Panc1 (cell line): ENCODE results near the gene TRIM42. TPM values are rescaled to one million over a fixed set of nuclear protein-coding genes. Genes with fewer than 3 reads are reported as not detected.

Experiments
- ATAC-seq: fragments of 200-7000 bp; cut with Tn5 transposase; 2 replicates; pipeline ENCODE4 v1.9.1; 2020; ENCODE audit warnings: mild to moderate bottlenecking, moderate library complexity
- BruUV-seq: library from RNA; stranded (reverse); fragments of 400-500 nt; replicated peaks from 2 replicates; lab custom pipeline; 2021; lab: Mats Ljungman, UMichigan
- CTCF ChIA-PET: fragments of 300-600 bp; sonication (Branson Sonifier 250); formaldehyde crosslinking; loops from one replicate; lab custom pipeline; 2022; ENCODE audit warnings: antibody characterized with exemption; lab: Charles Lee
- POLR2A ChIA-PET: fragments of 300-600 bp; sonication (Branson Sonifier 250); formaldehyde crosslinking; loops from one replicate; lab custom pipeline; 2022; ENCODE audit warnings: antibody characterized with exemption; lab: Charles Lee
- DNase-seq: peaks from one replicate; pipeline ENCODE4 v3.0.0-alpha.2; 2010; ENCODE audit warnings: low read depth, low spot score
- H3K27ac ChIP-seq: 2 replicates; pipeline ENCODE4 v1.5.1; 2011; ENCODE audit warnings: mild to moderate bottlenecking, low read length, inconsistent platforms
- H3K27me3 ChIP-seq: fragments of 200-500 bp; sonication (Bioruptor generic); 2 replicates; pipeline ENCODE4 v1.6.0; 2014; ENCODE audit warnings: low read length, inconsistent platforms; ENCODE audit not compliant: control insufficient read depth, insufficient read depth
- H3K36me3 ChIP-seq: fragments of 200-500 bp; sonication (Bioruptor generic); 2 replicates; pipeline ENCODE4 v1.5.1; 2014; ENCODE audit warnings: inconsistent platforms, mild to moderate bottlenecking, low read length, moderate library complexity; ENCODE audit not compliant: control insufficient read depth, insufficient read depth
- H3K4me1 ChIP-seq: 2 replicates; pipeline ENCODE4 v1.5.1; 2011; ENCODE audit warnings: inconsistent platforms, mild to moderate bottlenecking, low read length, moderate library complexity; ENCODE audit not compliant: control insufficient read depth, insufficient read depth
- H3K4me3 ChIP-seq, 2 experiments: 2 replicates each; pipeline ENCODE4 v1.5.1; 2011 to 2012; ENCODE audit warnings: low read depth in 2 of 2, low read length in 2 of 2, mild to moderate bottlenecking in 2 of 2, inconsistent platforms in 1 of 2, moderate library complexity in 1 of 2
- H3K9me3 ChIP-seq: fragments of 200-500 bp; sonication (Bioruptor generic); 2 replicates; pipeline ENCODE4 v1.5.1; 2014; ENCODE audit warnings: low read depth, mild to moderate bottlenecking, inconsistent platforms, low read length, moderate library complexity; ENCODE audit not compliant: control insufficient read depth, insufficient read depth
- POLR2AphosphoS5 ChIP-seq: IDR thresholded peaks from 2 replicates; pipeline ENCODE4 v1.6.1; 2012; ENCODE audit warnings: mild to moderate bottlenecking, low read depth, low read length, moderate library complexity
- SIN3A ChIP-seq: IDR thresholded peaks from 2 replicates; pipeline ENCODE4 v1.6.1; 2012; ENCODE audit warnings: low read depth, mild to moderate bottlenecking, low read length, moderate library complexity, borderline replicate concordance; ENCODE audit not compliant: insufficient read depth
- TCF7L2 ChIP-seq: IDR thresholded peaks from 2 replicates; pipeline ENCODE4 v1.6.1; 2011; ENCODE audit warnings: mild to moderate bottlenecking, low read depth, low read length, inconsistent platforms
- in situ Hi-C: cut with HindIII; loops from 2 replicates; pipeline ENCODE4 v1.10.0; 2016; ENCODE audit warnings: low sequenced_read_pairs, low pct_unique_long_range_greater_than_20kb
- intact Hi-C: fragments of 100-400 bp; cut with micrococcal nuclease; formaldehyde crosslinking; loops from one replicate; pipeline ENCODE4 v1.10.0; 2022; ENCODE audit not compliant: unreplicated experiment
- total RNA-seq: library from RNA; stranded (reverse); gene quantifications from one replicate; pipeline ENCODE4 v1.2.1, GENCODE V29; 2021; ENCODE audit not compliant: unreplicated experiment
- TF ChIP-seq, protein P1 (sequence below), 2 experiments: IDR thresholded peaks; 2 replicates each; pipeline ENCODE4 v1.6.1; 2011 to 2012; ENCODE audit warnings: low read depth in 2 of 2, control low read depth in 1 of 2, low read length in 1 of 2, mild to moderate bottlenecking in 1 of 2, moderate library complexity in 1 of 2; ENCODE audit not compliant: insufficient read depth in 1 of 2
- TF ChIP-seq, protein P2 (sequence below): fragments of 450-650 bp; IDR thresholded peaks from 2 replicates; pipeline ENCODE4 v1.5.1; 2017; ENCODE audit warnings: mild to moderate bottlenecking

The TRIM42 gene
- total RNA-seq, 1 experiment from 2014 or later = not detected

DNA sequence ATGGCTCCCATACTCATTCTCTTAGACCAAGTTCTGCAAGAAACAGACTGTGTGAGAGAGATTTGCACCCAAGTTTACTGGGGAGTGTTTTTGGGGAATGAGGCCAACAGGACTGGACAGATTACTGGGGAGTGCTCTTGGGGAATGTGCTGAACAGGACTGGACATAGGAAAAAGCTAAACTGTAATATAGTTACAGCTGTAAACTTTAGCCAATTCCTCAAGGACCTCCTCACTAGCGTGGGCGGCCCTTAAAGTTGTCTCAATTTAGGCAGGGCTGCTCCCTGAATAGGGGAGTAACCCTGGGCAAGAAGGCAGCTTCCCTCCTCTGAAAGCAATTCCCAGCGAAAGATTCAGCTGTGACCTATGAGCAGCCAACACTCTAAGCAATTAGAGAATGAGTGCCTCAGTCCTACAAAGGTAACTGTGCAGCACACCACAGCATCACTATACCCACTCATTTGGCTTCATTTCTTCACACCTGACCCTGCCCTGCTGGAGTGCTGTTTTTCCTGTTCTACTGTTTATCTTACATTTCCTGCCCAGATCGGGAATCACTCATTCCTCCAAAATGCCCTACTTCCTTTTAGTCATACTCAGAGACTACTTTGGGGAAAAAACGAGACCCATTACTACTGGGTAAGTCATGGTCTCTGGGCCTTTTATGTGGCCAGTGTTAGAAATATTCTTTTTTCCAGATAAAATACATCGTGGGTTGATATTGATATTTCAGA, 41.3 kb upstream of the TRIM42 start:
- CTCF ChIA-PET = no interaction called here

DNA sequence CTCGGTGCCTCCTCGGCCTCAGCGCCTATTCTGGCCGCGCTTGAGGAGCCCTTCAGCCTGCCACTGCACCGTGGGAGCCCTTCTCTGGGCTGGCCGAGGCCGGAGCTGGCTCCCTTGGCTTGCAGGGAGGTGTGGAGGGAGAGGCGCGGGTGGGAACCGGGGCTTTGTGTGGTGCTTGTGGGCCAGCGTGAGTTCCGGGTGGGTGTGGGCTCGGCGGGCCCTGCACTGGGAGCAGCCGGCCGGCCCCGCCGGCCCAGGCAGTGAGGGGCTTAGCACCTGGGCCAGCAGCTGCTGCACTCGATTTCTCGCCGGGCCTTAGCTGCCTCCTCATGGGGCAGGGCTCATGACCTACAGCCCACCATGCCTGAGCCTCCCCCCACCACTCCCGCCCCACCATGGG, 26.6 kb upstream of the TRIM42 start:
- DNase-seq (no peak), ATAC-seq (no peak)
- CTCF ChIA-PET = no interaction called here
- no peak overlapping the region for H3K4me3 ChIP-seq
- H3K36me3 ChIP-seq = no peaks in the 10 kb centered on the region
- no TSS peak for BruUV-seq
- H3K4me1 ChIP-seq = no peaks in the 10 kb centered on the region
- H3K9me3 ChIP-seq = no peaks in the 10 kb centered on the region
- POLR2A ChIA-PET = no interaction called here
- TF ChIP-seq SIN3A (no peak), TCF7L2 (no peak), POLR2AphosphoS5 (no peak)
- TF ChIP-seq, protein P1, sequence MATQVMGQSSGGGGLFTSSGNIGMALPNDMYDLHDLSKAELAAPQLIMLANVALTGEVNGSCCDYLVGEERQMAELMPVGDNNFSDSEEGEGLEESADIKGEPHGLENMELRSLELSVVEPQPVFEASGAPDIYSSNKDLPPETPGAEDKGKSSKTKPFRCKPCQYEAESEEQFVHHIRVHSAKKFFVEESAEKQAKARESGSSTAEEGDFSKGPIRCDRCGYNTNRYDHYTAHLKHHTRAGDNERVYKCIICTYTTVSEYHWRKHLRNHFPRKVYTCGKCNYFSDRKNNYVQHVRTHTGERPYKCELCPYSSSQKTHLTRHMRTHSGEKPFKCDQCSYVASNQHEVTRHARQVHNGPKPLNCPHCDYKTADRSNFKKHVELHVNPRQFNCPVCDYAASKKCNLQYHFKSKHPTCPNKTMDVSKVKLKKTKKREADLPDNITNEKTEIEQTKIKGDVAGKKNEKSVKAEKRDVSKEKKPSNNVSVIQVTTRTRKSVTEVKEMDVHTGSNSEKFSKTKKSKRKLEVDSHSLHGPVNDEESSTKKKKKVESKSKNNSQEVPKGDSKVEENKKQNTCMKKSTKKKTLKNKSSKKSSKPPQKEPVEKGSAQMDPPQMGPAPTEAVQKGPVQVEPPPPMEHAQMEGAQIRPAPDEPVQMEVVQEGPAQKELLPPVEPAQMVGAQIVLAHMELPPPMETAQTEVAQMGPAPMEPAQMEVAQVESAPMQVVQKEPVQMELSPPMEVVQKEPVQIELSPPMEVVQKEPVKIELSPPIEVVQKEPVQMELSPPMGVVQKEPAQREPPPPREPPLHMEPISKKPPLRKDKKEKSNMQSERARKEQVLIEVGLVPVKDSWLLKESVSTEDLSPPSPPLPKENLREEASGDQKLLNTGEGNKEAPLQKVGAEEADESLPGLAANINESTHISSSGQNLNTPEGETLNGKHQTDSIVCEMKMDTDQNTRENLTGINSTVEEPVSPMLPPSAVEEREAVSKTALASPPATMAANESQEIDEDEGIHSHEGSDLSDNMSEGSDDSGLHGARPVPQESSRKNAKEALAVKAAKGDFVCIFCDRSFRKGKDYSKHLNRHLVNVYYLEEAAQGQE (IDR thresholded peaks at IDR 0.05; ENCODE audit: insufficient read depth in 1 of 2, low read depth in 2 of 2, low read length in 1 of 2) = no peak
- TF ChIP-seq, protein P2, sequence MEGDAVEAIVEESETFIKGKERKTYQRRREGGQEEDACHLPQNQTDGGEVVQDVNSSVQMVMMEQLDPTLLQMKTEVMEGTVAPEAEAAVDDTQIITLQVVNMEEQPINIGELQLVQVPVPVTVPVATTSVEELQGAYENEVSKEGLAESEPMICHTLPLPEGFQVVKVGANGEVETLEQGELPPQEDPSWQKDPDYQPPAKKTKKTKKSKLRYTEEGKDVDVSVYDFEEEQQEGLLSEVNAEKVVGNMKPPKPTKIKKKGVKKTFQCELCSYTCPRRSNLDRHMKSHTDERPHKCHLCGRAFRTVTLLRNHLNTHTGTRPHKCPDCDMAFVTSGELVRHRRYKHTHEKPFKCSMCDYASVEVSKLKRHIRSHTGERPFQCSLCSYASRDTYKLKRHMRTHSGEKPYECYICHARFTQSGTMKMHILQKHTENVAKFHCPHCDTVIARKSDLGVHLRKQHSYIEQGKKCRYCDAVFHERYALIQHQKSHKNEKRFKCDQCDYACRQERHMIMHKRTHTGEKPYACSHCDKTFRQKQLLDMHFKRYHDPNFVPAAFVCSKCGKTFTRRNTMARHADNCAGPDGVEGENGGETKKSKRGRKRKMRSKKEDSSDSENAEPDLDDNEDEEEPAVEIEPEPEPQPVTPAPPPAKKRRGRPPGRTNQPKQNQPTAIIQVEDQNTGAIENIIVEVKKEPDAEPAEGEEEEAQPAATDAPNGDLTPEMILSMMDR = no peak
- intact Hi-C loops = no loop called here
- H3K27ac ChIP-seq = no peak overlapping the region
- no peaks in the 10 kb centered on the region for H3K27me3 ChIP-seq
- in situ Hi-C loops = no loop called here

More for the DNA sequence above, 41.3 kb upstream of the TRIM42 start:
- no peak for ATAC-seq
- no peak overlapping the region for H3K4me3 ChIP-seq
- H3K27ac ChIP-seq = no peak overlapping the region
- H3K9me3 ChIP-seq = no peaks in the 10 kb centered on the region
- H3K27me3 ChIP-seq = no peaks in the 10 kb centered on the region
- POLR2A ChIA-PET = no interaction called here
- in situ Hi-C loops = no loop called here
- BruUV-seq = no TSS peak
- intact Hi-C loops = no loop called here
- no peak for DNase-seq
- H3K36me3 ChIP-seq = no peaks in the 10 kb centered on the region
- TF ChIP-seq, protein P1 (IDR thresholded peaks at IDR 0.05; ENCODE audit: insufficient read depth in 1 of 2, low read depth in 2 of 2, low read length in 1 of 2) = no peak
- H3K4me1 ChIP-seq = no peaks in the 10 kb centered on the region
